Liver (tissue), 3 donors: Measurements from ENCODE around the gene CTSF.

ENCODE experiments used
- CTCF ChIP-seq: fragments of 150-350 bp; IDR thresholded peaks from 2 replicates; pipeline ENCODE4 v1.5.1; 2017; ENCODE audit warnings: improper control_type of control experiment, low read depth, low read length; ENCODE audit not compliant: missing input control
- FOXA1 ChIP-seq: IDR thresholded peaks from 2 replicates; pipeline ENCODE4 v1.6.1; 2016; ENCODE audit warnings: antibody characterized with exemption
- REST ChIP-seq: IDR thresholded peaks from 2 replicates; pipeline ENCODE4 v1.6.1; 2016; ENCODE audit warnings: antibody characterized with exemption, mild to moderate bottlenecking
- YY1 ChIP-seq: IDR thresholded peaks from 2 replicates; pipeline ENCODE4 v1.6.1; 2016; ENCODE audit warnings: antibody characterized with exemption, mild to moderate bottlenecking
- TF ChIP-seq, protein P1 (sequence below): IDR thresholded peaks from 2 replicates; pipeline ENCODE4 v1.6.1; 2016; ENCODE audit warnings: antibody characterized with exemption
- TF ChIP-seq, protein P2 (sequence below): IDR thresholded peaks from 2 replicates; pipeline ENCODE4 v1.6.1; 2016; ENCODE audit warnings: antibody characterized with exemption
- TF ChIP-seq, protein P3 (sequence below): IDR thresholded peaks from 2 replicates; pipeline ENCODE4 v1.6.1; 2016; ENCODE audit warnings: antibody characterized with exemption
- donor health status: healthy.
- donor health status: healthy.

DNA sequence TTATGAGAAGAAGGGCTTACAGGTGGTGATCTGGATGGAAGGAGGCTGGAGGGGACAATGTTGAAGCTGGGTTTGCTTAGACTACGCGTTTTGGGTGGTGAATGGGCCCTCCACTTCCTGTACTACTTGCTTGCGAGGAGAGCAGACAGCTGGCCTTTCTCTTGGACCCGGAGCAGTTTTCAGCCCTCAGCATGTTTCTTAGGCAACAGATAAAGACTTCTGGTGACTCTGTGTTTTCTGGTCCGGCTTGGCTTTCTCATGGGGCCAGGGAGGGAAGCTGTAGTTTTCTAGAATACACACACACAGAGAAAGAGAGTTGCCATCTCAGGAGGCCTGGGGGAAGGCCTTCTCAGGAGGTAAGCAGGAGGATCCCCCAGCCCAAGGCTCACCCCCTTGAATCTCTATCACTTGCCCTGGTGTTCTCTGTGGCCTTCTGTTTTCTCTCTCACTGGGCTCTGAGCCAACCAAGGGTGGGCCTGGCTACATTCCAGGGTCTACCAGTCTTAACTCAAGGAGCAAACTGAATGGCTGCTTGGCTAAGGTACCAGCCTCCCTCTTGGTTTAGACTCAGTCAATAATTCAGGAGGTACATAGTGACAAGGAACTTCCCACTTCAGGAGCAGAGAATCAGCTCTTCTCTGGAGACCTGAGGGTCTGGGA, 27.0 kb upstream of the CTSF start:
- no peak for TF ChIP-seq CTCF
- TF ChIP-seq REST: no peak
- TF ChIP-seq, protein P1, sequence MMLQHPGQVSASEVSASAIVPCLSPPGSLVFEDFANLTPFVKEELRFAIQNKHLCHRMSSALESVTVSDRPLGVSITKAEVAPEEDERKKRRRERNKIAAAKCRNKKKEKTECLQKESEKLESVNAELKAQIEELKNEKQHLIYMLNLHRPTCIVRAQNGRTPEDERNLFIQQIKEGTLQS: no peak
- TF ChIP-seq, protein P2, sequence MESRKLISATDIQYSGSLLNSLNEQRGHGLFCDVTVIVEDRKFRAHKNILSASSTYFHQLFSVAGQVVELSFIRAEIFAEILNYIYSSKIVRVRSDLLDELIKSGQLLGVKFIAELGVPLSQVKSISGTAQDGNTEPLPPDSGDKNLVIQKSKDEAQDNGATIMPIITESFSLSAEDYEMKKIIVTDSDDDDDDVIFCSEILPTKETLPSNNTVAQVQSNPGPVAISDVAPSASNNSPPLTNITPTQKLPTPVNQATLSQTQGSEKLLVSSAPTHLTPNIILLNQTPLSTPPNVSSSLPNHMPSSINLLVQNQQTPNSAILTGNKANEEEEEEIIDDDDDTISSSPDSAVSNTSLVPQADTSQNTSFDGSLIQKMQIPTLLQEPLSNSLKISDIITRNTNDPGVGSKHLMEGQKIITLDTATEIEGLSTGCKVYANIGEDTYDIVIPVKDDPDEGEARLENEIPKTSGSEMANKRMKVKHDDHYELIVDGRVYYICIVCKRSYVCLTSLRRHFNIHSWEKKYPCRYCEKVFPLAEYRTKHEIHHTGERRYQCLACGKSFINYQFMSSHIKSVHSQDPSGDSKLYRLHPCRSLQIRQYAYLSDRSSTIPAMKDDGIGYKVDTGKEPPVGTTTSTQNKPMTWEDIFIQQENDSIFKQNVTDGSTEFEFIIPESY: no peak
- TF ChIP-seq, protein P3, sequence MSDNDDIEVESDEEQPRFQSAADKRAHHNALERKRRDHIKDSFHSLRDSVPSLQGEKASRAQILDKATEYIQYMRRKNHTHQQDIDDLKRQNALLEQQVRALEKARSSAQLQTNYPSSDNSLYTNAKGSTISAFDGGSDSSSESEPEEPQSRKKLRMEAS: no peak
- TF ChIP-seq YY1: no peak
- no peak for TF ChIP-seq FOXA1
